Subcutaneous abdominal adipose tissue (tissue), 5 donors: ENCODE data around the gene LATS1.
"Not testable (repeated sequence)": the region's sequence is repeated elsewhere in the genome, so short reads cannot be mapped to it uniquely, and the experiment has no call there.

Experiments
- H3K27ac ChIP-seq: one replicate; pipeline ENCODE4 v1.7.0; 2013; ENCODE audit warnings: low read depth, mild to moderate bottlenecking, inconsistent platforms, low read length, moderate library complexity
- H3K27me3 ChIP-seq, 5 donors: one replicate each; pipeline ENCODE4 v1.7.0; 2013; ENCODE audit warnings: low read length in 5 of 5, inconsistent platforms in 1 of 5; ENCODE audit not compliant: control insufficient read depth in 5 of 5, insufficient read depth in 4 of 5
- H3K36me3 ChIP-seq, 5 donors: one replicate each; pipeline ENCODE4 v1.7.0; 2013; ENCODE audit warnings: low read length in 5 of 5; ENCODE audit not compliant: control insufficient read depth in 5 of 5, insufficient read depth in 5 of 5
- H3K4me1 ChIP-seq, 5 donors: one replicate each; pipeline ENCODE4 v1.7.0; 2013; ENCODE audit warnings: low read length in 5 of 5, mild to moderate bottlenecking in 3 of 5, moderate library complexity in 1 of 5; ENCODE audit not compliant: control insufficient read depth in 5 of 5, insufficient read depth in 5 of 5
- H3K4me3 ChIP-seq, 5 donors: one replicate each; pipeline ENCODE4 v1.7.0; 2013; ENCODE audit warnings: low read length in 5 of 5, low read depth in 1 of 5
- H3K9ac ChIP-seq, 5 donors: one replicate each; pipeline ENCODE4 v1.7.0; 2013; ENCODE audit warnings: low read length in 5 of 5, mild to moderate bottlenecking in 4 of 5, moderate library complexity in 3 of 5
- H3K9me3 ChIP-seq, 5 donors: one replicate each; pipeline ENCODE4 v1.7.0; 2013; ENCODE audit warnings: low read length in 5 of 5; ENCODE audit not compliant: control insufficient read depth in 5 of 5
- donor health status: healthy.
- donor health status: healthy.
- donor health status: healthy.
- donor health status: healthy.
- donor health status: healthy.

LATS1 gene

GRCh38 chr6:149751920-149752319 lies 34.0 kb upstream of the LATS1 start:
- H3K9ac ChIP-seq, H3K27ac ChIP-seq, H3K9me3 ChIP-seq, H3K4me3 ChIP-seq, H3K27me3 ChIP-seq, H3K36me3 ChIP-seq: not testable (repeated sequence)
- peaks cover 3 to 32% (median 20%) of the 10 kb centered on the region in 5 donors for H3K4me1 ChIP-seq

GRCh38 chr6:149751239-149751638 lies 33.3 kb upstream of the LATS1 start:
- no peak overlapping the region for H3K9ac ChIP-seq
- H3K27me3 ChIP-seq: no peaks in the 10 kb centered on the region
- peaks cover 3 to 37% (median 24%) of the 10 kb centered on the region in 5 donors for H3K4me1 ChIP-seq
- no peak overlapping the region for H3K27ac ChIP-seq
- H3K4me3 ChIP-seq: no peak overlapping the region
- H3K36me3 ChIP-seq: no peaks in the 10 kb centered on the region
- H3K9me3 ChIP-seq: no peaks in the 10 kb centered on the region

GRCh38 chr6:149750136-149750609 lies 32.3 kb upstream of the LATS1 start:
- H3K27me3 ChIP-seq: no peaks in the 10 kb centered on the region
- H3K27ac ChIP-seq: peak overlapping the region; percentile 80
- no peaks in the 10 kb centered on the region for H3K36me3 ChIP-seq
- peak overlapping the region; percentile 38 to 97 (median 87) for H3K9ac ChIP-seq
- H3K9me3 ChIP-seq: no peaks in the 10 kb centered on the region
- H3K4me1 ChIP-seq: peaks cover 6 to 46% (median 34%) of the 10 kb centered on the region in 5 donors
- H3K4me3 ChIP-seq: peak overlapping the region; percentile 84 to 100 (median 98)

GRCh38 chr6:149749594-149750135 lies 31.8 kb upstream of the LATS1 start, which contains the start of gene PCMT1:
PCMT1 (plus strand) TSS chr6:149749741; CDS start chr6:149749902, 161 bp downstream.
- Histone ChIP-seq H3K4me3 (peak within 1 kb of the TSS; percentile 84 to 100 (median 98)), H3K36me3 (no peaks in the 10 kb centered on the region), H3K4me1 (peaks cover 6 to 47% (median 35%) of the 10 kb centered on the region in 5 donors), H3K27ac (peak within 1 kb of the TSS; percentile 80), H3K27me3 (no peaks in the 10 kb centered on the region), H3K9me3 (no peaks in the 10 kb centered on the region), H3K9ac (peak within 1 kb of the TSS; percentile 38 to 97 (median 87))

GRCh38 chr6:149749082-149749593 lies 31.2 kb upstream of the LATS1 start:
- H3K36me3 ChIP-seq, H3K9me3 ChIP-seq, H3K27me3 ChIP-seq: not testable (repeated sequence)
- Histone ChIP-seq H3K9ac (peak overlapping the region in 3 of 5 donors; percentile 41 to 64 (median 62)), H3K4me1 (peaks cover 6 to 44% (median 35%) of the 10 kb centered on the region in 5 donors), H3K27ac (peak overlapping the region; percentile 80), H3K4me3 (peak overlapping the region in 4 of 5 donors; percentile 59 to 100 (median 97))

- H3K4me3 ChIP-seq: peak within 1 kb of the TSS; percentile 82 to 98 (median 87)
- peak within 1 kb of the TSS; percentile 86 to 98 (median 92) for H3K9ac ChIP-seq
- H3K9me3 ChIP-seq: no peaks in the 10 kb centered on the region
- H3K27ac ChIP-seq: peak within 1 kb of the TSS; percentile 82
- no peaks in the 10 kb centered on the region for H3K27me3 ChIP-seq
- H3K36me3 ChIP-seq: peaks cover 0 to 15% (median 13%) of the 10 kb centered on the region in 5 donors
- H3K4me1 ChIP-seq: peaks cover 3 to 34% (median 31%) of the 10 kb centered on the region in 5 donors
Measured at GRCh38 chr6:149746147-149746946, 28.4 kb upstream of the LATS1 start, which contains the start of gene NUP43. NUP43 (minus strand) TSS chr6:149746529; CDS start chr6:149746495, 34 bp downstream.

GRCh38 chr6:149745252-149745651 lies 27.4 kb upstream of the LATS1 start:
- H3K9me3 ChIP-seq, H3K27me3 ChIP-seq: not testable (repeated sequence)
- Histone ChIP-seq H3K27ac (peak overlapping the region; percentile 82), H3K4me1 (peaks cover 3 to 24% (median 21%) of the 10 kb centered on the region in 5 donors), H3K36me3 (peaks cover 5 to 26% (median 20%) of the 10 kb centered on the region in 5 donors), H3K9ac (peak overlapping the region in 3 of 5 donors; percentile 86 to 92 (median 91)), H3K4me3 (peak overlapping the region in 4 of 5 donors; percentile 82 to 98 (median 92))

- no peaks in the 10 kb centered on the region for H3K27me3 ChIP-seq
- H3K9ac ChIP-seq: no peak overlapping the region
- no peak overlapping the region for H3K4me3 ChIP-seq
- H3K9me3 ChIP-seq: no peaks in the 10 kb centered on the region
- no peak overlapping the region for H3K27ac ChIP-seq
- H3K36me3 ChIP-seq: peaks cover 13 to 70% (median 41%) of the 10 kb centered on the region in 5 donors
- no peaks in the 10 kb centered on the region for H3K4me1 ChIP-seq
Measured at GRCh38 chr6:149734915-149735314, 17.0 kb upstream of the LATS1 start.

GRCh38 chr6:149733089-149733720 lies 15.3 kb upstream of the LATS1 start:
- Histone ChIP-seq H3K9ac (no peak overlapping the region), H3K4me3 (no peak overlapping the region), H3K27me3 (no peaks in the 10 kb centered on the region), H3K9me3 (no peaks in the 10 kb centered on the region), H3K27ac (no peak overlapping the region), H3K4me1 (peaks cover 0 to 10% (median 2%) of the 10 kb centered on the region in 5 donors), H3K36me3 (peaks cover 9 to 70% (median 44%) of the 10 kb centered on the region in 5 donors)
